HEK293 (cell line): Measurements from ENCODE around the gene OR2G6.
"Not testable (repeated sequence)": the region's sequence is repeated elsewhere in the genome, so short reads cannot be mapped to it uniquely, and the experiment has no call there.

Experiments used
- CTCF ChIP-seq: fragments of 450-650 bp; formaldehyde crosslinking; IDR thresholded peaks from 2 replicates; pipeline ENCODE4 v1.5.1; 2016; ENCODE audit warnings: missing biosample characterization, missing genetic modification characterization
- RBAK ChIP-seq: fragments of 450-650 bp; formaldehyde crosslinking; IDR thresholded peaks from 2 replicates; pipeline ENCODE4 v1.5.1; 2016; ENCODE audit warnings: missing biosample characterization, missing genetic modification characterization
- ZNF292 ChIP-seq: fragments of 450-650 bp; formaldehyde crosslinking; IDR thresholded peaks from 2 replicates; pipeline ENCODE4 v1.5.1; 2016; ENCODE audit warnings: low read depth, missing biosample characterization, missing genetic modification characterization, borderline replicate concordance
- ZNF350 ChIP-seq: fragments of 450-650 bp; formaldehyde crosslinking; IDR thresholded peaks from 2 replicates; pipeline ENCODE4 v1.5.0; 2017; ENCODE audit warnings: missing biosample characterization, mild to moderate bottlenecking, missing genetic modification characterization
- ZNF449 ChIP-seq: fragments of 450-650 bp; formaldehyde crosslinking; IDR thresholded peaks from 2 replicates; pipeline ENCODE4 v1.5.1; 2017; ENCODE audit warnings: missing biosample characterization, mild to moderate bottlenecking, missing genetic modification characterization, moderate library complexity
- ZNF626 ChIP-seq: fragments of 450-650 bp; sonication (Bioruptor Pico); formaldehyde crosslinking; IDR thresholded peaks from 2 replicates; pipeline ENCODE4 v1.5.1; 2018; ENCODE audit warnings: missing biosample characterization, missing genetic modification characterization, inconsistent platforms
- ZNF692 ChIP-seq: fragments of 450-650 bp; formaldehyde crosslinking; IDR thresholded peaks from 2 replicates; pipeline ENCODE4 v1.5.1; 2016; ENCODE audit warnings: missing biosample characterization, missing genetic modification characterization
- ZNF837 ChIP-seq: fragments of 450-650 bp; formaldehyde crosslinking; IDR thresholded peaks from 2 replicates; pipeline ENCODE4 v1.5.1; 2016; ENCODE audit warnings: missing biosample characterization, missing genetic modification characterization
- TF ChIP-seq, protein P1 (sequence below): fragments of 450-650 bp; formaldehyde crosslinking; IDR thresholded peaks from 2 replicates; pipeline ENCODE4 v1.5.1; 2016; ENCODE audit warnings: missing biosample characterization, missing genetic modification characterization
- TF ChIP-seq, protein P2 (sequence below): fragments of 450-650 bp; formaldehyde crosslinking; IDR thresholded peaks from 2 replicates; pipeline ENCODE4 v1.5.1; 2017; ENCODE audit warnings: missing biosample characterization, missing genetic modification characterization

DNA sequence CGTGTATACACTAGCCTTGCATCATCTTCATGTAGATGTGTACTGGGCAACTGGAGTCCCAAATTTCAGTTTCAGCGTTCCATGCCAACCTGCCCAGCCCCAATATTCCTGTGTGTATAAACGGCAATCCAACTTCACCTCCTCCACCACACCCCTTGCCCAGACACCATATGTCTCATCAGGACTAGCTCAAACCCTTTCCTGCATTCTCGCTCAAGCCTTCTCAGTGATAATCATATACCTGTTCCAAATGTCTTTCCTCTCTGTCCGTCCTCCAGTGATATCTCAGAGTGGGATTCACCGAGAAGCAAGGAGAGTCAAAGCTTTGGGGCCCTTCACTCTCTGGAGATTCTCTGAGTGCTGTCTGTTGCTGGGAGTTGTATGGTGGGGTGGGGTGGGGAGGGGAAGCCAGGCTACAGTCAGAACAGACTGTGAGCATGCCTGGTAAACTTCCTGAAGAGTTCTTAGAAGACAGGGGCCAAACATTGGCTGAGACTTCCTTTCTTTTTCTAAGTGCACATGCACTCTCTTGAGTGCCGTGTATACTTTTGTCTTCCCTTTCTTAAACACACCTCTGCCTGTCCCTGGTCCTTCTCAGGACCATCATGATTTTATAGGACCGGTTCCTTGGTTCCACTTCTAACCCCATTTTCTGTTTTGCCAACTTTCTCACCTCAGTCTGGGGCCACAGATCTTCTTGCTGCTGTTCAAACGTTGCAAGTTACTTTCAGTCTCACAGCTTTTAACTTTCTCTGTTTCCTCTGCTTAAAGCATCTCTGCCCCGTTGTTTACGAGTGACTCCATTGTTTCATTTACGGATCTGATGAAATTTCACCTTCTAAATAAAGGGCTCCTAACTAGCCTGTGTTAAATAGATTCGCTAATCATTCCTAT, 25.9 kb upstream of the OR2G6 start:
- not testable (repeated sequence) for TF ChIP-seq ZNF692 (tag by site-specific recombination); ZNF292; ZNF449; RBAK; ZNF626 (tag by site-specific recombination); ZNF350; ZNF837 (tag by site-specific recombination); CTCF
- TF ChIP-seq, protein P1, sequence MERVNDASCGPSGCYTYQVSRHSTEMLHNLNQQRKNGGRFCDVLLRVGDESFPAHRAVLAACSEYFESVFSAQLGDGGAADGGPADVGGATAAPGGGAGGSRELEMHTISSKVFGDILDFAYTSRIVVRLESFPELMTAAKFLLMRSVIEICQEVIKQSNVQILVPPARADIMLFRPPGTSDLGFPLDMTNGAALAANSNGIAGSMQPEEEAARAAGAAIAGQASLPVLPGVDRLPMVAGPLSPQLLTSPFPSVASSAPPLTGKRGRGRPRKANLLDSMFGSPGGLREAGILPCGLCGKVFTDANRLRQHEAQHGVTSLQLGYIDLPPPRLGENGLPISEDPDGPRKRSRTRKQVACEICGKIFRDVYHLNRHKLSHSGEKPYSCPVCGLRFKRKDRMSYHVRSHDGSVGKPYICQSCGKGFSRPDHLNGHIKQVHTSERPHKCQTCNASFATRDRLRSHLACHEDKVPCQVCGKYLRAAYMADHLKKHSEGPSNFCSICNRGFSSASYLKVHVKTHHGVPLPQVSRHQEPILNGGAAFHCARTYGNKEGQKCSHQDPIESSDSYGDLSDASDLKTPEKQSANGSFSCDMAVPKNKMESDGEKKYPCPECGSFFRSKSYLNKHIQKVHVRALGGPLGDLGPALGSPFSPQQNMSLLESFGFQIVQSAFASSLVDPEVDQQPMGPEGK: not testable (repeated sequence)
- TF ChIP-seq, protein P2, sequence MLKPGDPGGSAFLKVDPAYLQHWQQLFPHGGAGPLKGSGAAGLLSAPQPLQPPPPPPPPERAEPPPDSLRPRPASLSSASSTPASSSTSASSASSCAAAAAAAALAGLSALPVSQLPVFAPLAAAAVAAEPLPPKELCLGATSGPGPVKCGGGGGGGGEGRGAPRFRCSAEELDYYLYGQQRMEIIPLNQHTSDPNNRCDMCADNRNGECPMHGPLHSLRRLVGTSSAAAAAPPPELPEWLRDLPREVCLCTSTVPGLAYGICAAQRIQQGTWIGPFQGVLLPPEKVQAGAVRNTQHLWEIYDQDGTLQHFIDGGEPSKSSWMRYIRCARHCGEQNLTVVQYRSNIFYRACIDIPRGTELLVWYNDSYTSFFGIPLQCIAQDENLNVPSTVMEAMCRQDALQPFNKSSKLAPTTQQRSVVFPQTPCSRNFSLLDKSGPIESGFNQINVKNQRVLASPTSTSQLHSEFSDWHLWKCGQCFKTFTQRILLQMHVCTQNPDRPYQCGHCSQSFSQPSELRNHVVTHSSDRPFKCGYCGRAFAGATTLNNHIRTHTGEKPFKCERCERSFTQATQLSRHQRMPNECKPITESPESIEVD (tag by site-specific recombination): not testable (repeated sequence)
